Measurements from ENCODE around the gene COX6A1. TPM values are rescaled to one million over a fixed set of nuclear protein-coding genes. Genes with fewer than 3 reads are reported as not detected.

The COX6A1 gene
- total RNA-seq, 1 experiment from 2014 or later = 464 TPM

GRCh38 chr12:120468821-120469449, 31.0 kb downstream of the COX6A1 start (continued):
- no peak for TF ChIP-seq REST (IDR thresholded peaks at IDR 0.05; ENCODE audit: low read depth)

- Histone ChIP-seq H3K36me3 (ENCODE audit: control insufficient read depth in 1 of 2, insufficient read depth in 2 of 2, low read length in 2 of 2) (peaks cover 18 to 19% of the 10 kb centered on the region in 2 experiments), H3K79me2 (ENCODE audit: insufficient read depth, low read length) (peaks cover 69% of the 10 kb centered on the region), H3K27me3 (ENCODE audit: insufficient read depth, low read length) (no peaks in the 10 kb centered on the region), H3K9me3 (ENCODE audit: control insufficient read depth in 1 of 2, insufficient read depth in 1 of 2, low read depth in 1 of 2, low read length in 2 of 2) (no peaks in the 10 kb centered on the region), H3K27ac (ENCODE audit: low read depth, low read length) (peak within 1 kb of the TSS; percentile 97), H3K4me1 (ENCODE audit: control insufficient read depth in 1 of 2, insufficient read depth in 2 of 2, low read length in 2 of 2) (peaks cover 31 to 60% of the 10 kb centered on the region in 2 experiments), H2AFZ (ENCODE audit: low read depth, low read length, poor library complexity, severe bottlenecking) (no peak within 1 kb of the TSS), H3K4me2 (ENCODE audit: low read length) (peak within 1 kb of the TSS; percentile 91), H4K20me1 (ENCODE audit: insufficient read depth) (peaks cover 23% of the 10 kb centered on the region; the same call in 1 of the 2 replicates), H3K9me2 (ENCODE audit: insufficient read depth) (no peaks in the 10 kb centered on the region), H3K9ac (ENCODE audit: low read length) (peak within 1 kb of the TSS; percentile 95), H3K4me3 (replicated peaks in 1 of 2; ENCODE audit: low read depth in 1 of 2, low read length in 2 of 2) (peak within 1 kb of the TSS; percentile 80 to 89)
- DNase-seq (ENCODE audit: low read depth, low spot score) = peak; percentile 95
- CTCF ChIA-PET = interaction anchor here (0.6 kb wide), 1 partner anchor 167 kb away, joined by 3 read pairs; the partner anchor contains the start of gene SIRT4
- peak; percentile 85 for ATAC-seq
- no TSS peak for BruUV-seq (replicated peaks)
- POLR2A ChIA-PET = interaction anchor here (0.7 to 2.5 kb wide), 7 partner anchors 10 to 269 kb away, joined by 3 to 12 read pairs (median 4); partner anchors contain the start of genes DYNLL1, RNU4-2 and RPLP0
- RAD21 ChIA-PET (ENCODE audit: low non-redundant PET in 1 of 2, low total read pairs in 2 of 2, uncharacterized antibody in 2 of 2, unreplicated experiment in 2 of 2) = interaction anchor here in 1 of 2 experiments (0.5 kb wide), 1 partner anchor 68 kb away, joined by 3 read pairs; no protein-coding TSS in a partner anchor
- intact Hi-C loops (cut with micrococcal nuclease) = loop anchor here (5.0 kb wide), 1 partner anchor 132 kb away; no protein-coding TSS in a partner anchor
- no peak for TF ChIP-seq SIN3A (IDR thresholded peaks at IDR 0.05; ENCODE audit: low read depth)
- no peak for TF ChIP-seq EZH2 (IDR thresholded peaks at IDR 0.05)
- TF ChIP-seq EZH2phosphoT487 (IDR thresholded peaks at IDR 0.05; ENCODE audit: borderline replicate concordance) = no peak
- no peak for TF ChIP-seq SRF (IDR thresholded peaks at IDR 0.05; ENCODE audit: low read depth)
- no peak for TF ChIP-seq EGR1 (IDR thresholded peaks at IDR 0.05; ENCODE audit: low read depth)
- TF ChIP-seq TCF7L2 (IDR thresholded peaks at IDR 0.05; ENCODE audit: borderline replicate concordance, extremely low read depth, insufficient read depth, insufficient read length) = peak; percentile 79
- TF ChIP-seq POLR2AphosphoS5 (IDR thresholded peaks at IDR 0.05; ENCODE audit: low read depth, low read length) = peak; percentile 94
- TF ChIP-seq ZNF274 (IDR thresholded peaks at IDR 0.05; ENCODE audit: low read depth, low read length) = no peak
- no peak for TF ChIP-seq CBX3 (IDR thresholded peaks at IDR 0.05; ENCODE audit: low read depth)
- peak; percentile 75 for TF ChIP-seq YY1 (IDR thresholded peaks at IDR 0.05; ENCODE audit: extremely low read depth, insufficient replicate concordance, low read depth, low read length)
- no peak for TF ChIP-seq ELF1 (IDR thresholded peaks at IDR 0.05; ENCODE audit: borderline replicate concordance, low read depth)
- TF ChIP-seq RAD21 (IDR thresholded peaks at IDR 0.05; ENCODE audit: low read depth) = no peak
- peak; percentile 11 for TF ChIP-seq ZBTB33 (IDR thresholded peaks at IDR 0.05; ENCODE audit: extremely low read depth, insufficient replicate concordance, low read length)
- TF ChIP-seq JUND (IDR thresholded peaks at IDR 0.05) = no peak
- TF ChIP-seq MAX (IDR thresholded peaks at IDR 0.05) = no peak
- no peak for TF ChIP-seq SP1 (IDR thresholded peaks at IDR 0.05; ENCODE audit: low read depth)
- TF ChIP-seq ZFX (IDR thresholded peaks at IDR 0.05) = peak; percentile 79
Measured at GRCh38 chr12:120469450-120470149, 31.7 kb downstream of the COX6A1 start, which contains the start of gene SRSF9. TSS of gene SRSF9 (minus strand) at chr12:120469748. CDS start at chr12:120469609, 139 bp downstream.

Data from HCT116 (cell line).